IMR-90 (cell line): Measurements from ENCODE around the gene HCRTR1. TPM values are rescaled to one million over a fixed set of nuclear protein-coding genes. Genes with fewer than 3 reads are reported as not detected.
A peak's percentile ranks its signal among the peaks of the same experiment; 100 is the strongest.

Experiments used
- ATAC-seq: fragments of 200-7000 bp; cut with Tn5 transposase; 2 replicates; pipeline ENCODE4 v1.9.1; 2020; ENCODE audit warnings: low read depth, mild to moderate bottlenecking, moderate library complexity
- BruUV-seq: library from RNA; stranded (reverse); fragments of 400-500 nt; replicated peaks from 2 replicates; lab custom pipeline; 2021; lab: Mats Ljungman, UMichigan
- CTCF ChIA-PET: fragments of 300-600 bp; formaldehyde crosslinking; extraction: SDS; loops from one replicate; lab custom pipeline; 2021; ENCODE audit warnings: antibody characterized with exemption; lab: Yijun Ruan, JAX
- POLR2A ChIA-PET: fragments of 300-600 bp; sonication (Branson Sonifier 250); formaldehyde crosslinking; loops from one replicate; lab custom pipeline; 2022; ENCODE audit warnings: antibody characterized with exemption; ENCODE audit not compliant: unreplicated experiment; lab: Charles Lee
- DNase-seq: peaks from one replicate; pipeline ENCODE4 v3.0.0; 2013
- H2AFZ ChIP-seq: replicated peaks from 2 replicates; pipeline ENCODE3; 2013; ENCODE audit warnings: low read length, mild to moderate bottlenecking; ENCODE audit not compliant: poor library complexity
- H2AK5ac ChIP-seq: 2 replicates; pipeline ENCODE4 v1.6.1; 2013; ENCODE audit warnings: low read depth, low read length, inconsistent platforms
- H2AK9ac ChIP-seq: replicated peaks from 2 replicates; pipeline ENCODE3; 2013; ENCODE audit warnings: mild to moderate bottlenecking, low read depth, low read length, moderate library complexity; ENCODE audit not compliant: poor library complexity
- H2BK120ac ChIP-seq: 2 replicates; pipeline ENCODE4 v1.6.1; 2013; ENCODE audit warnings: low read depth, low read length, inconsistent platforms
- H2BK15ac ChIP-seq: 3 replicates; pipeline ENCODE4 v1.6.1; 2013; ENCODE audit warnings: low read depth, low read length, inconsistent platforms
- H2BK20ac ChIP-seq: 2 replicates; pipeline ENCODE4 v1.6.1; 2013; ENCODE audit warnings: low read depth, mild to moderate bottlenecking, inconsistent platforms, low read length, moderate library complexity
- H2BK5ac ChIP-seq: 2 replicates; pipeline ENCODE4 v1.6.1; 2013; ENCODE audit warnings: mild to moderate bottlenecking, low read depth, low read length, inconsistent platforms; ENCODE audit not compliant: poor library complexity, severe bottlenecking
- H3K14ac ChIP-seq: replicated peaks from 2 replicates; pipeline ENCODE4 v1.6.1; 2013; ENCODE audit warnings: low read depth, low read length, inconsistent platforms
- H3K18ac ChIP-seq: 2 replicates; pipeline ENCODE4 v1.6.1; 2013; ENCODE audit warnings: low read depth, low read length, control low read depth
- H3K23ac ChIP-seq: 2 replicates; pipeline ENCODE4 v1.6.1; 2013; ENCODE audit warnings: low read depth, low read length, inconsistent platforms
- H3K27ac ChIP-seq: 2 replicates; pipeline ENCODE4 v1.5.1; 2013; ENCODE audit warnings: mild to moderate bottlenecking, control low read depth, low read length; ENCODE audit not compliant: insufficient read depth
- H3K27me3 ChIP-seq: 2 replicates; pipeline ENCODE4 v1.6.1; 2013; ENCODE audit warnings: low read length; ENCODE audit not compliant: control insufficient read depth, insufficient read depth
- H3K36me3 ChIP-seq: 2 replicates; pipeline ENCODE4 v1.6.1; 2013; ENCODE audit warnings: low read length, mixed read lengths; ENCODE audit not compliant: control insufficient read depth, insufficient read depth
- H3K4ac ChIP-seq: 2 replicates; pipeline ENCODE4 v1.6.1; 2013; ENCODE audit warnings: low read depth, low read length, inconsistent platforms
- H3K4me1 ChIP-seq: 2 replicates; pipeline ENCODE4 v1.6.1; 2013; ENCODE audit warnings: low read length, mixed read lengths; ENCODE audit not compliant: control insufficient read depth, insufficient read depth
- H3K4me2 ChIP-seq: 2 replicates; pipeline ENCODE4 v1.6.1; 2013; ENCODE audit warnings: low read depth, mild to moderate bottlenecking, control low read depth, low read length, moderate library complexity
- H3K4me3 ChIP-seq: 2 replicates; pipeline ENCODE4 v1.5.1; 2013; ENCODE audit warnings: low read depth, mild to moderate bottlenecking, control low read depth, low read length, moderate library complexity; ENCODE audit not compliant: insufficient read depth
- H3K56ac ChIP-seq: 2 replicates; pipeline ENCODE4 v1.6.1; 2013; ENCODE audit warnings: low read length, inconsistent platforms; ENCODE audit not compliant: insufficient read depth; ENCODE audit errors: extremely low read depth
- H3K79me1 ChIP-seq, 2 experiments: 2 replicates each; pipeline ENCODE4 v1.6.1; 2013; ENCODE audit warnings: low read length in 2 of 2, inconsistent platforms in 1 of 2, low read depth in 1 of 2
- H3K9ac ChIP-seq: 2 replicates; pipeline ENCODE4 v1.6.1; 2013; ENCODE audit warnings: low read depth, low read length, control low read depth
- H3K9me1 ChIP-seq: 2 replicates; pipeline ENCODE4 v1.6.1; 2013; ENCODE audit warnings: low read length, inconsistent platforms; ENCODE audit not compliant: insufficient read depth
- H3K9me3 ChIP-seq: 2 replicates; pipeline ENCODE4 v1.6.1; 2013; ENCODE audit warnings: low read length; ENCODE audit not compliant: control insufficient read depth, insufficient read depth
- H4K20me1 ChIP-seq: 2 replicates; pipeline ENCODE4 v1.6.1; 2013; ENCODE audit warnings: low read length, inconsistent platforms; ENCODE audit not compliant: insufficient read depth
- H4K5ac ChIP-seq: 2 replicates; pipeline ENCODE4 v1.6.1; 2013; ENCODE audit warnings: mild to moderate bottlenecking, low read depth, low read length, control low read depth
- H4K8ac ChIP-seq, 2 experiments: 2 replicates each; pipeline ENCODE4 v1.6.1; 2013; ENCODE audit warnings: low read depth in 2 of 2, low read length in 2 of 2, control low read depth in 1 of 2, inconsistent platforms in 1 of 2
- H4K91ac ChIP-seq: 2 replicates; pipeline ENCODE4 v1.6.1; 2013; ENCODE audit warnings: low read depth, low read length, inconsistent platforms; ENCODE audit not compliant: insufficient read depth
- CEBPB ChIP-seq: IDR thresholded peaks from 2 replicates; pipeline ENCODE4 v1.6.1; 2012; ENCODE audit warnings: low read depth, low read length, improper control_type of control experiment
- CHD1 ChIP-seq: IDR thresholded peaks from 2 replicates; pipeline ENCODE4 v1.6.1; 2012; ENCODE audit warnings: low read depth, low read length, improper control_type of control experiment
- FOS ChIP-seq: fragments of 150-350 bp; IDR thresholded peaks from 2 replicates; pipeline ENCODE4 v1.6.1; 2016; ENCODE audit warnings: low read depth, low read length
- MAFK ChIP-seq: IDR thresholded peaks from 2 replicates; pipeline ENCODE4 v1.6.1; 2012; ENCODE audit warnings: low read depth, low read length, improper control_type of control experiment
- MAZ ChIP-seq: IDR thresholded peaks from 2 replicates; pipeline ENCODE4 v1.6.1; 2012; ENCODE audit warnings: low read depth, mild to moderate bottlenecking, low read length, improper control_type of control experiment, moderate library complexity, borderline replicate concordance
- MXI1 ChIP-seq: IDR thresholded peaks from 2 replicates; pipeline ENCODE4 v1.6.1; 2012; ENCODE audit warnings: low read depth, mild to moderate bottlenecking, low read length, moderate library complexity, borderline replicate concordance
- NFE2L2 ChIP-seq: fragments of 150-350 bp; IDR thresholded peaks from 2 replicates; pipeline ENCODE4 v1.6.1; 2016; ENCODE audit warnings: low read depth, mild to moderate bottlenecking, low read length
- POLR2A ChIP-seq: IDR thresholded peaks from 2 replicates; pipeline ENCODE4 v1.6.1; 2012; ENCODE audit warnings: mild to moderate bottlenecking, low read depth, low read length
- RAD21 ChIP-seq: IDR thresholded peaks from 2 replicates; pipeline ENCODE4 v1.6.1; 2012; ENCODE audit warnings: low read length, improper control_type of control experiment
- RCOR1 ChIP-seq: IDR thresholded peaks from 2 replicates; pipeline ENCODE4 v1.6.1; 2012; ENCODE audit warnings: mild to moderate bottlenecking, low read length, improper control_type of control experiment; ENCODE audit not compliant: insufficient replicate concordance
- SMC3 ChIP-seq: fragments of 150-350 bp; IDR thresholded peaks from 2 replicates; pipeline ENCODE4 v1.6.1; 2016; ENCODE audit warnings: low read depth, mild to moderate bottlenecking, antibody characterized with exemption, low read length, moderate library complexity
- WGBS, 2 experiments: methylation state at CpG; one replicate each; pipeline versions ENCODE4 v1.1.5 to v1.1.7; 2013; ENCODE audit warnings: missing lambda C conversion rate in 2 of 2; ENCODE audit not compliant: insufficient read length in 1 of 2; ENCODE audit errors: extremely low coverage in 2 of 2; 5-methylcytosine and 5-hydroxymethylcytosine counted together
- dilution Hi-C: fragments of 300-500 bp; cut with HindIII; formaldehyde crosslinking; loops from one replicate; pipeline ENCODE4 v1.14.3; 2018; ENCODE audit warnings: low sequenced_read_pairs; ENCODE audit not compliant: unreplicated experiment
- in situ Hi-C: fragments of 300-500 bp; cut with MboI; formaldehyde crosslinking; loops from 3 replicates; pipeline ENCODE4 v1.14.3; 2019; ENCODE audit warnings: low sequenced_read_pairs, inconsistent platforms, mixed read lengths
- intact Hi-C: fragments of 100-400 bp; cut with micrococcal nuclease; formaldehyde crosslinking; loops from 2 replicates; pipeline ENCODE4 v1.10.0; 2022
- polyA plus RNA-seq, 3 experiments: library from polyadenylated mRNA; depleted of rRNA; stranded (reverse); fragments of >200 nt; gene quantifications; 2 replicates each; pipeline ENCODE4 v1.2.3, GENCODE V29; 2012; ENCODE audit warnings: low replicate concordance in 1 of 3
- total RNA-seq: library from RNA; depleted of rRNA; stranded (reverse); fragments of >200 nt; gene quantifications from 2 replicates; pipeline ENCODE4 v1.2.3, GENCODE V29; 2012
- TF ChIP-seq, protein P1 (sequence below): conservative IDR thresholded peaks from 2 replicates; pipeline ENCODE4 v1.5.1; 2012; ENCODE audit warnings: mild to moderate bottlenecking, low read depth, low read length, improper control_type of control experiment
- TF ChIP-seq, protein P2 (sequence below): fragments of 150-350 bp; IDR thresholded peaks from 2 replicates; pipeline ENCODE4 v1.6.1; 2016; ENCODE audit warnings: low read depth, mild to moderate bottlenecking, low read length, moderate library complexity, borderline replicate concordance
- TF ChIP-seq, protein P3 (sequence below): fragments of 150-350 bp; IDR thresholded peaks from 2 replicates; pipeline ENCODE4 v1.6.1; 2017; ENCODE audit warnings: mild to moderate bottlenecking, antibody characterized with exemption, low read length, low read depth

The HCRTR1 gene
- total and polyA plus RNA-seq, 2 of the 4 experiments (the other 2 are of a cell fraction): not detected

GRCh38 chr1:31593770-31594632, 23.5 kb upstream of the HCRTR1 start:
- ATAC-seq: peak; percentile 94
- H3K4me3 ChIP-seq: no peak overlapping the region
- H2BK120ac ChIP-seq: no peak overlapping the region
- peaks cover 16% of the 10 kb centered on the region for H3K27me3 ChIP-seq
- H4K20me1 ChIP-seq: no peaks in the 10 kb centered on the region
- DNase-seq: peak; percentile 56
- H3K23ac ChIP-seq: no peak overlapping the region
- no peak overlapping the region for H3K4ac ChIP-seq
- in situ Hi-C loops: no loop called here
- H3K18ac ChIP-seq: no peak overlapping the region
- 30% methylated on average over 2 of the region's 10 CpGs; no CpG with 5 or more reads in 1 of the 2 experiments for WGBS, 2 experiments
- dilution Hi-C loops: no loop called here
- no peak overlapping the region for H4K5ac ChIP-seq
- intact Hi-C loops: loop anchor here (1.0 kb wide), 1 partner anchor 30 kb away; no protein-coding TSS in a partner anchor
- H3K56ac ChIP-seq: no peak overlapping the region
- H3K79me1 ChIP-seq: no peaks in the 10 kb centered on the region
- H3K14ac ChIP-seq: no peak overlapping the region
- H2AK9ac ChIP-seq: no peak overlapping the region
- no peak overlapping the region for H2BK20ac ChIP-seq
- H3K9me1 ChIP-seq: no peaks in the 10 kb centered on the region
- ChIA-PET POLR2A (no interaction called here), CTCF (interaction anchor here (0.6 to 1.0 kb wide), 3 partner anchors 11 to 31 kb away, joined by 3 to 5 read pairs (median 4); no protein-coding TSS in a partner anchor)
- H3K36me3 ChIP-seq: no peaks in the 10 kb centered on the region
- no peak overlapping the region for H2AK5ac ChIP-seq
- no peak overlapping the region for H2BK15ac ChIP-seq
- H3K9me3 ChIP-seq: no peaks in the 10 kb centered on the region
- BruUV-seq: no TSS peak
- H3K4me2 ChIP-seq: no peak overlapping the region
- H3K4me1 ChIP-seq: no peaks in the 10 kb centered on the region
- no peak overlapping the region for H4K91ac ChIP-seq
- peak overlapping the region; percentile 39 for H2AFZ ChIP-seq
- H3K27ac ChIP-seq: no peak overlapping the region
- H4K8ac ChIP-seq: no peak overlapping the region
- H3K9ac ChIP-seq: no peak overlapping the region
- H2BK5ac ChIP-seq: no peak overlapping the region
- TF ChIP-seq NFE2L2: no peak
- no peak for TF ChIP-seq CEBPB
- TF ChIP-seq, protein P1, sequence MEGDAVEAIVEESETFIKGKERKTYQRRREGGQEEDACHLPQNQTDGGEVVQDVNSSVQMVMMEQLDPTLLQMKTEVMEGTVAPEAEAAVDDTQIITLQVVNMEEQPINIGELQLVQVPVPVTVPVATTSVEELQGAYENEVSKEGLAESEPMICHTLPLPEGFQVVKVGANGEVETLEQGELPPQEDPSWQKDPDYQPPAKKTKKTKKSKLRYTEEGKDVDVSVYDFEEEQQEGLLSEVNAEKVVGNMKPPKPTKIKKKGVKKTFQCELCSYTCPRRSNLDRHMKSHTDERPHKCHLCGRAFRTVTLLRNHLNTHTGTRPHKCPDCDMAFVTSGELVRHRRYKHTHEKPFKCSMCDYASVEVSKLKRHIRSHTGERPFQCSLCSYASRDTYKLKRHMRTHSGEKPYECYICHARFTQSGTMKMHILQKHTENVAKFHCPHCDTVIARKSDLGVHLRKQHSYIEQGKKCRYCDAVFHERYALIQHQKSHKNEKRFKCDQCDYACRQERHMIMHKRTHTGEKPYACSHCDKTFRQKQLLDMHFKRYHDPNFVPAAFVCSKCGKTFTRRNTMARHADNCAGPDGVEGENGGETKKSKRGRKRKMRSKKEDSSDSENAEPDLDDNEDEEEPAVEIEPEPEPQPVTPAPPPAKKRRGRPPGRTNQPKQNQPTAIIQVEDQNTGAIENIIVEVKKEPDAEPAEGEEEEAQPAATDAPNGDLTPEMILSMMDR: peak; percentile 80
- no peak for TF ChIP-seq POLR2A
- TF ChIP-seq RAD21: peak; percentile 78
- TF ChIP-seq RCOR1: no peak
- peak; percentile 84 for TF ChIP-seq SMC3
- no peak for TF ChIP-seq FOS
- TF ChIP-seq, protein P2, sequence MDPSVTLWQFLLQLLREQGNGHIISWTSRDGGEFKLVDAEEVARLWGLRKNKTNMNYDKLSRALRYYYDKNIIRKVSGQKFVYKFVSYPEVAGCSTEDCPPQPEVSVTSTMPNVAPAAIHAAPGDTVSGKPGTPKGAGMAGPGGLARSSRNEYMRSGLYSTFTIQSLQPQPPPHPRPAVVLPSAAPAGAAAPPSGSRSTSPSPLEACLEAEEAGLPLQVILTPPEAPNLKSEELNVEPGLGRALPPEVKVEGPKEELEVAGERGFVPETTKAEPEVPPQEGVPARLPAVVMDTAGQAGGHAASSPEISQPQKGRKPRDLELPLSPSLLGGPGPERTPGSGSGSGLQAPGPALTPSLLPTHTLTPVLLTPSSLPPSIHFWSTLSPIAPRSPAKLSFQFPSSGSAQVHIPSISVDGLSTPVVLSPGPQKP: no peak
- TF ChIP-seq, protein P3, sequence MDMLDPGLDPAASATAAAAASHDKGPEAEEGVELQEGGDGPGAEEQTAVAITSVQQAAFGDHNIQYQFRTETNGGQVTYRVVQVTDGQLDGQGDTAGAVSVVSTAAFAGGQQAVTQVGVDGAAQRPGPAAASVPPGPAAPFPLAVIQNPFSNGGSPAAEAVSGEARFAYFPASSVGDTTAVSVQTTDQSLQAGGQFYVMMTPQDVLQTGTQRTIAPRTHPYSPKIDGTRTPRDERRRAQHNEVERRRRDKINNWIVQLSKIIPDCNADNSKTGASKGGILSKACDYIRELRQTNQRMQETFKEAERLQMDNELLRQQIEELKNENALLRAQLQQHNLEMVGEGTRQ: no peak
- TF ChIP-seq MAZ: no peak
- no peak for TF ChIP-seq MXI1
- no peak for TF ChIP-seq MAFK
- TF ChIP-seq CHD1: no peak
